ENCODE data around the gene FIGLA.
A peak's percentile ranks its signal among the peaks of the same experiment; 100 is the strongest.

FIGLA gene

DNA sequence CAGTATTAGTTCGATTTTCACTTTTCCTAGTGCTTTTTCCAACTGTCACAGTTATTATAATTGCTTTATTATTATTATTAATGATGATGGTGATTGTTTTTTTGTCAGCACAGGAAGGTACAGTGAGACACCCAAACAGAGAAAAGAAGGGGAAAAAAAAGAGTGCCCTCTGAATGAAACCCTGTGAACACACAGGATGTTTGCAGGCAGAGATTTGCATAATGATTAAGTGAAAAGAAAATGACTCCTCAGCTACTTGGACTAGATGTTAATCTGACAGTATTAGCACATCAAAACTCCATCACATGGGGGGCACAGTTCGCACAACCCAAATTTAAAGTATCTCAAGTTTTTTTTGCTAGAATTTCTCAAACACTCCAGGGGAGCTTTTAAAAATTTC lies 55.4 kb downstream of the FIGLA start:
- Mint-ChIP-seq H3K4me3 (no peak overlapping the region), H3K36me3 (peaks cover 6% of the 10 kb centered on the region in 2 donors)
- ATAC-seq (replicated peaks), result peak in 1 of 2 donors; percentile 65

DNA sequence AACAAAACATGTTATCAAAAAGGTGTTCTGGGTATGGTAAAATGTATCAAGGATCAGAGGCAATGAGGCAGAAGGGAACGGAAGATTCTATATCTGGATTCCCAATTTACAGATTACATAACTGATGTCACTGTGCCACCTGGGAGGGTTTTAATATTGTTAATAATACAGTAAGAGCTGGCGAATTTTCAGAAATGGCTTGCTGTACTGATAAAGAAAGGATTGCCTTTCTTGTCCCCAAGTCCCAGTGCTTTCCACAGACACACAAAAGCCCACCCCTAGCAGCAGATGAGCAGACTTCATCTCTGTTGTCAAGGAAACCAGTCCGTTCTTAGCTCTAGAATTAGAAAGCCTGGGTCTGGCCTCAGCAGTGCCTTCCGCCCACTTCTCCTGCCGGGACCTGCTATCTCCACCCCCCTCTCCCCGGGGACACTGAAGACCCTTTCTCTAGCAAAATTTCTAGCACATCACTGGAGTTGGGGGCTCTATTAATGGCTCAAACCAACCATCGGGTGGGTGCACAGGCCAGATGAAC lies 56.7 kb downstream of the FIGLA start:
- Mint-ChIP-seq H3K9me3 (peaks cover 0 to 2% of the 10 kb centered on the region in 2 donors), H3K4me1 (peaks cover 15 to 32% of the 10 kb centered on the region in 2 donors), H3K27ac (no peak overlapping the region), H3K36me3 (peaks cover 3 to 6% of the 10 kb centered on the region in 2 donors), H3K4me3 (no peak overlapping the region), H3K27me3 (peaks cover 4 to 10% of the 10 kb centered on the region in 2 donors)
- no peak for ATAC-seq (replicated peaks)
- DNase-seq, result no peak

More for the DNA sequence above, 55.4 kb downstream of the FIGLA start:
- DNase-seq, result no peak
- H3K27ac Mint-ChIP-seq, result no peak overlapping the region
- H3K4me1 Mint-ChIP-seq, result peaks cover 15 to 34% of the 10 kb centered on the region in 2 donors
- H3K9me3 Mint-ChIP-seq, result peaks cover 0 to 6% of the 10 kb centered on the region in 2 donors
- H3K27me3 Mint-ChIP-seq, result peaks cover 10% of the 10 kb centered on the region in 2 donors

- ATAC-seq (replicated peaks) (no peak), DNase-seq (no peak)
- Mint-ChIP-seq H3K27ac (no peak overlapping the region), H3K9me3 (peaks cover 0 to 2% of the 10 kb centered on the region in 2 donors), H3K27me3 (peaks cover 4 to 10% of the 10 kb centered on the region in 2 donors), H3K36me3 (peaks cover 3 to 6% of the 10 kb centered on the region in 2 donors), H3K4me1 (peaks cover 15 to 26% of the 10 kb centered on the region in 2 donors), H3K4me3 (no peak overlapping the region)
Measured at GRCh38 chr2:70732766-70733645, 57.4 kb downstream of the FIGLA start.

- Mint-ChIP-seq H3K4me1 (peaks cover 15 to 22% of the 10 kb centered on the region in 2 donors), H3K9me3 (no peaks in the 10 kb centered on the region), H3K27ac (no peak overlapping the region), H3K27me3 (peaks cover 12 to 15% of the 10 kb centered on the region in 2 donors), H3K36me3 (peaks cover 4 to 6% of the 10 kb centered on the region in 2 donors), H3K4me3 (no peak overlapping the region)
- ATAC-seq (replicated peaks) (no peak), DNase-seq (no peak)
Measured at GRCh38 chr2:70730730-70731129, 59.7 kb downstream of the FIGLA start.

DNA sequence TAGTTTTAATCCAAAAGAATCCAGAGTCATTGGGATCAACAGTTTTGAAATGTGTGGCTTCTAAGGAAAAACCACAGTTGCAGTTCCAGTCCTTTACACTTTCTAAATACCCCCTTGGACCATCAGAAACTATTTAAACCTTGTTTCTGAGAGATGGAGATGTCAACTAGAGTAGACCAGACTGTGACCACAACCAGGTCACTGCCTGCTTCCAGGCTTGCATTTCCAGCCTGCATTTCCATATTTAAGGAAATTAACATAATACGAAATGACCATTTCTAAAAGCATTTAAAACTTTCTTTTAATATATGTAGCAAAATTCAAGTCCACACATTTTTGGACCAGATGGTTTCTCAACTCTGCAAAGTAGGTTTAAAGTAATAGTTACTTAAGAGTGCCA lies 60.8 kb downstream of the FIGLA start:
- Mint-ChIP-seq H3K4me1 (peaks cover 10 to 15% of the 10 kb centered on the region in 2 donors), H3K9me3 (no peaks in the 10 kb centered on the region), H3K27ac (no peak overlapping the region), H3K36me3 (peaks cover 4 to 9% of the 10 kb centered on the region in 2 donors), H3K27me3 (peaks cover 11 to 12% of the 10 kb centered on the region in 2 donors), H3K4me3 (no peak overlapping the region)
- ATAC-seq (replicated peaks) (no peak), DNase-seq (no peak)

- Mint-ChIP-seq H3K4me1 (peaks cover 6 to 10% of the 10 kb centered on the region in 2 donors), H3K9me3 (no peaks in the 10 kb centered on the region), H3K36me3 (peaks cover 4 to 9% of the 10 kb centered on the region in 2 donors), H3K27me3 (peaks cover 5 to 7% of the 10 kb centered on the region in 2 donors), H3K4me3 (no peak overlapping the region), H3K27ac (no peak overlapping the region)
- no peak for DNase-seq
- ATAC-seq (replicated peaks), result no peak
Measured at GRCh38 chr2:70728128-70728527, 62.3 kb downstream of the FIGLA start.
